Neural progenitor cell (in vitro differentiated cells): ENCODE measurements around the gene CRACDL. TPM values are rescaled to one million over a fixed set of nuclear protein-coding genes. Genes with fewer than 3 reads are reported as not detected.
A peak's percentile ranks its signal among the peaks of the same experiment; 100 is the strongest.

Experiments
- DNase-seq: peaks from one replicate; pipeline ENCODE4 v3.0.0-alpha.2; 2016; ENCODE audit warnings: low spot score
- H2AFZ ChIP-seq: fragments of 200-600 bp; sonication (generic); replicated peaks from 2 replicates; pipeline ENCODE4 v1.6.1; 2016; ENCODE audit warnings: antibody characterized with exemption
- H3F3A ChIP-seq: fragments of 200-600 bp; sonication (generic); 2 replicates; pipeline ENCODE4 v1.6.1; 2016; ENCODE audit warnings: antibody characterized with exemption, low read depth
- H3K27ac ChIP-seq: fragments of 200-600 bp; sonication (generic); 2 replicates; pipeline ENCODE4 v1.5.1; 2016; ENCODE audit warnings: mild to moderate bottlenecking
- H3K27me3 ChIP-seq: fragments of 200-600 bp; sonication (generic); 2 replicates; pipeline ENCODE4 v1.6.1; 2016; ENCODE audit warnings: mild to moderate bottlenecking, moderate library complexity
- H3K36me3 ChIP-seq: fragments of 200-600 bp; sonication (generic); 2 replicates; pipeline ENCODE4 v1.5.1; 2016
- H3K4me1 ChIP-seq: fragments of 200-600 bp; sonication (generic); 2 replicates; pipeline ENCODE4 v1.6.1; 2016; ENCODE audit warnings: mixed run types
- H3K4me2 ChIP-seq: fragments of 200-600 bp; sonication (generic); 2 replicates; pipeline ENCODE4 v1.6.1; 2016
- H3K4me3 ChIP-seq: fragments of 200-600 bp; sonication (generic); 2 replicates; pipeline ENCODE4 v1.5.1; 2016
- H3K79me2 ChIP-seq: fragments of 200-600 bp; sonication (generic); 2 replicates; pipeline ENCODE4 v1.6.1; 2016; ENCODE audit warnings: low read depth
- H3K9ac ChIP-seq: fragments of 200-600 bp; sonication (generic); 2 replicates; pipeline ENCODE4 v1.6.1; 2016
- H3K9me3 ChIP-seq: fragments of 200-600 bp; sonication (generic); 2 replicates; pipeline ENCODE4 v1.5.1; 2016; ENCODE audit warnings: low read depth
- H4K20me1 ChIP-seq: fragments of 200-600 bp; sonication (generic); 2 replicates; pipeline ENCODE4 v1.6.1; 2016; ENCODE audit warnings: low read depth
- H3K27ac Mint-ChIP-seq: 3 replicates; pipeline ENCODE4 v1.8.0; 2021; ENCODE audit warnings: mixed read lengths
- H3K27me3 Mint-ChIP-seq: 2 replicates; pipeline ENCODE4 v1.8.0; 2022; ENCODE audit warnings: low read depth, mild to moderate bottlenecking, inconsistent platforms, moderate library complexity, mixed read lengths; ENCODE audit not compliant: insufficient read depth
- H3K36me3 Mint-ChIP-seq: 3 replicates; pipeline ENCODE4 v1.8.0; 2021; ENCODE audit warnings: mixed read lengths
- H3K4me1 Mint-ChIP-seq: 3 replicates; pipeline ENCODE4 v1.8.0; 2021; ENCODE audit warnings: mixed read lengths
- H3K4me3 Mint-ChIP-seq: 3 replicates; pipeline ENCODE4 v1.8.0; 2021; ENCODE audit warnings: mild to moderate bottlenecking, moderate library complexity, mixed read lengths
- H3K9me3 Mint-ChIP-seq: 3 replicates; pipeline ENCODE4 v1.8.0; 2020; ENCODE audit warnings: mixed read lengths
- CTCF ChIP-seq: fragments of 200-600 bp; sonication (generic); IDR thresholded peaks from 2 replicates; pipeline ENCODE4 v1.5.1; 2017; ENCODE audit warnings: antibody characterized with exemption, mild to moderate bottlenecking
- EZH2 ChIP-seq: fragments of 200-600 bp; sonication (generic); IDR thresholded peaks from 2 replicates; pipeline ENCODE4 v1.6.1; 2017; ENCODE audit warnings: antibody characterized with exemption, mild to moderate bottlenecking, moderate library complexity
- EZH2phosphoT487 ChIP-seq: fragments of 200-600 bp; sonication (generic); IDR thresholded peaks from 2 replicates; pipeline ENCODE4 v1.6.1; 2017; ENCODE audit warnings: antibody characterized with exemption
- total RNA-seq: library from RNA; depleted of rRNA; stranded (reverse); fragments of >200 nt; gene quantifications from 2 replicates; pipeline ENCODE4 v1.2.3, GENCODE V29; 2015; ENCODE audit warnings: low replicate concordance

CRACDL gene
- total RNA-seq, result 0.07 and 0.28 TPM in 2 replicates

GRCh38 chr2:98935777-98936352, at the start of gene CRACDL:
CRACDL (minus strand) TSS chr2:98936225; CDS start chr2:98846800, 89,425 bp downstream.
- Histone ChIP-seq H3K4me2 (peak within 1 kb of the TSS; percentile 94), H2AFZ (peak within 1 kb of the TSS; percentile 69), H3K4me3 (peak within 1 kb of the TSS; percentile 58), H3K9ac (no peak within 1 kb of the TSS), H3F3A (peaks cover 15% of the 10 kb centered on the region), H4K20me1 (peaks cover 8% of the 10 kb centered on the region), H3K27ac (no peak within 1 kb of the TSS), H3K27me3 (peaks cover 75% of the 10 kb centered on the region), H3K9me3 (no peaks in the 10 kb centered on the region), H3K4me1 (peaks cover 9% of the 10 kb centered on the region), H3K36me3 (no peaks in the 10 kb centered on the region), H3K79me2 (no peaks in the 10 kb centered on the region)
- TF ChIP-seq EZH2phosphoT487, result no peak
- no peak for TF ChIP-seq CTCF
- peak; percentile 64 for TF ChIP-seq EZH2
- H3K36me3 Mint-ChIP-seq, result no peaks in the 10 kb centered on the region
- H3K27me3 Mint-ChIP-seq, result peaks cover 49% of the 10 kb centered on the region
- peak; percentile 83 for DNase-seq
- peaks cover 4% of the 10 kb centered on the region for H3K4me1 Mint-ChIP-seq
- H3K4me3 Mint-ChIP-seq, result peak within 1 kb of the TSS; percentile 85
- H3K27ac Mint-ChIP-seq, result no peak within 1 kb of the TSS
- H3K9me3 Mint-ChIP-seq, result peaks cover 5% of the 10 kb centered on the region

DNA sequence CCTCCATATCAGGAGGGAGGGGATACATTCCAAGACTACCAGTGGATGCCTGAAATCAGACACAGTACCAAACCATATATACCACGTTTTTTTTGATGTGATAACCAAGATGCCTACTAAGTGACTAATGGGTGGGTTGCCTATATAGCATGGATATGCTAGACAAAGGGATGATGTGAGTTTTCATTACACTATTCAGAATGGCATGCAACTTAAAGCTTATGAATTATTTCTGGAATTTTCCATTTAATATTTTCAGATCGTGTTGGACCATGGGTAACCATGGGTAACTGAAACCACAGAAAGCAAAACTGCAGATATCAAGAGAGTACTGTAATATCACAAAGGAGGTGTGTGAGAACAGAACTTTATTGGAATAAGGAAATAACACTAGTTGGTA, 39.6 kb upstream of the CRACDL start:
- Histone ChIP-seq H3K9me3 (no peaks in the 10 kb centered on the region), H3K36me3 (no peaks in the 10 kb centered on the region), H3K4me1 (no peaks in the 10 kb centered on the region), H2AFZ (no peak overlapping the region), H3K79me2 (no peaks in the 10 kb centered on the region), H3F3A (no peaks in the 10 kb centered on the region), H3K9ac (no peak overlapping the region), H3K27ac (no peak overlapping the region), H4K20me1 (no peaks in the 10 kb centered on the region), H3K4me3 (no peak overlapping the region), H3K27me3 (no peaks in the 10 kb centered on the region), H3K4me2 (no peak overlapping the region)
- peaks cover 2% of the 10 kb centered on the region for H3K27me3 Mint-ChIP-seq
- no peak for DNase-seq
- H3K4me1 Mint-ChIP-seq, result no peaks in the 10 kb centered on the region
- H3K36me3 Mint-ChIP-seq, result no peaks in the 10 kb centered on the region
- TF ChIP-seq EZH2 (no peak), CTCF (no peak), EZH2phosphoT487 (no peak)
- H3K9me3 Mint-ChIP-seq, result peaks cover 22% of the 10 kb centered on the region
- no peak overlapping the region for H3K4me3 Mint-ChIP-seq
- no peak overlapping the region for H3K27ac Mint-ChIP-seq

DNA sequence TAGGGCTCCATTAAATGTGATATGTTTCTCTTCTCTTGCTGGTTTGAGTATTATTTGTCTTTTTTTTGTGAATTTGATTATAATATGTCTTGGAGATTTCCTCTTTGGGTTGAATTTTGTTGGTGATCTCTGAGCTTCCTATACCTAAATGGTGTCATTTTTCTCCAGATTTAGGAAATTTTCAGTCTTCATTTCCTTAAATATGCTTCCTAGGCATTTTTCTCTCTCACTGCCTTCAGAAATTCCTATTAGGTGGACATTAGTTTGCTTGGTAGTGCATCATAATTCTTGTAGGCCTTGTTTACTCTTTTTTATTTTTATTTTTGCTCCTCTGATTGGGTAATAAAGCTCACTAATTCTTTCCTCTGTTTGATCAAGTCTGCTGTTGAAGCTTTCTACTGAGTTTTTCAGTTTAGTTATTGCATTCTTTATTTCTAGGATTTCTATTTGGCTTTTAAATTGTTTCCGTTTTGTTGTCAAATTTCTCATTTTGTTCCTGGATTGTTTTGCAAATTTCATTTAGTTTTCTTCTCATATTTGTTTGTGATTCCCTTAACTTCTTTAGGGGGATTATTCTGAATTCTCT, 36.6 kb upstream of the CRACDL start:
- H4K20me1 ChIP-seq, result no peaks in the 10 kb centered on the region
- Mint-ChIP-seq H3K27ac (no peak overlapping the region), H3K4me1 (no peaks in the 10 kb centered on the region), H3K9me3 (peaks cover 32% of the 10 kb centered on the region), H3K36me3 (no peaks in the 10 kb centered on the region), H3K27me3 (no peaks in the 10 kb centered on the region), H3K4me3 (no peak overlapping the region)
- no peaks in the 10 kb centered on the region for H3K9me3 ChIP-seq
- H3K79me2 ChIP-seq, result no peaks in the 10 kb centered on the region
- H3K27ac ChIP-seq, result no peak overlapping the region
- no peaks in the 10 kb centered on the region for H3K27me3 ChIP-seq
- H3K4me1 ChIP-seq, result no peaks in the 10 kb centered on the region
- no peak overlapping the region for H3K4me3 ChIP-seq
- H2AFZ ChIP-seq, result no peak overlapping the region
- H3K9ac ChIP-seq, result no peak overlapping the region
- H3K4me2 ChIP-seq, result no peak overlapping the region
- no peaks in the 10 kb centered on the region for H3F3A ChIP-seq
- H3K36me3 ChIP-seq, result no peaks in the 10 kb centered on the region
- DNase-seq, result no peak
- TF ChIP-seq CTCF (no peak), EZH2phosphoT487 (no peak), EZH2 (no peak)
